CD4-positive, alpha-beta T cell treated with Interleukin-12 subunit alpha and Interleukin-12 subunit beta, for 1 hour (primary cell): ENCODE measurements around the gene GMEB2.

ENCODE experiments used
- DNase-seq: peaks from one replicate; pipeline ENCODE4 v3.0.0-alpha.2; 2020

GMEB2 gene

DNA sequence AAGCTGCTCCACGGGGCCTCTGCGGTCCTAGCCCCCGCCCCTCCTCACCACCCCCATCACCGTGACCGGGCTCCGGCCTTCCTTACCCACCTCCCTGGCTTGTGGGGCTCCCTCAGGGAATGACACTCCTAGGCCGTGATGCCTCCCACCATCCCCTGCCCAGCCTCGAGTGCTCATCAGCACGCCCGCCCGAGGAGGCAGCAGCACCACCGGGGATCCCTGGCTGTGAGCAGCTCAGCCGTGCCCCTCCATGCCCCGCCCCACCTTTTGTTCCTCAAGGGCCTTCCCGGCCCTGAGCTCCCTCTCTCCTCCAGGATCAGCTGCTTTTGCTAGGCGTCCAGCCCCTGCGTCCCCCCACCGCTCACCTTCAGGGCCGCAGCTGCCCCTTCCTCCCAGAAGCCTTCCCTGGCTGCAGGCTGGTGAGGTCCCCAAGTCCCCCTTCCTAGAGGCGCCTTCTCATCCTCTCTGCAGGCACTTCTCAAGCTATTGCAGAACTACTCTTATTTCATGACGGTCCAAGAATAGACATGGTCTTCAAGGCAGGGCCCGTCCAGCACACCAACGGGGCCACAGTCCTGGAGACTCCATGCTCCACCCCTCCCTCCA is 69.9 kb downstream of the GMEB2 start:
- no peak for DNase-seq

DNA sequence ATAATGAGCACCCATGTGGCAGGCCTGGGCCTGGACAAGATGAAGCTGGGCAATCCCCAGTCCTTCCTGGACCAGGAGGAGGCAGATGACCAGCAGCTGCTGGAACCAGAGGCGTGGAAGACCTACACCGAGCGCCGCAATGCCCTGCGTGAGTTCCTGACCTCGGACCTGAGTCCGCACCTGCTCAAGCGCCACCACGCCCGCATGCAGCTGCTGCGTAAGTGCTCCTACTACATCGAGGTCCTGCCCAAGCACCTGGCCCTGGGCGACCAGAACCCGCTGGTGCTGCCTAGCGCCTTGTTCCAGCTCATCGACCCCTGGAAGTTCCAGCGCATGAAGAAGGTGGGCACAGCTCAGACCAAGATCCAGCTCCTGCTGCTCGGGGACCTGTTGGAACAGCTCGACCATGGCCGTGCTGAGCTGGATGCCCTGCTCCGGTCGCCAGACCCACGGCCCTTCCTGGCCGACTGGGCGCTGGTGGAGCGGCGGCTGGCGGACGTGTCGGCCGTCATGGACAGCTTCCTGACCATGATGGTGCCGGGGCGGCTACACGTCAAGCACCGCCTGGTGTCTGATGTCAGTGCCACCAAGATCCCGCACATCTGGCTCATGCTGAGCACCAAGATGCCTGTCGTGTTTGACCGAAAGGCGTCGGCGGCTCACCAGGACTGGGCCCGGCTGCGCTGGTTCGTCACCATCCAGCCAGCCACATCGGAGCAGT is 71.1 kb downstream of the GMEB2 start:
- DNase-seq: no peak

DNA sequence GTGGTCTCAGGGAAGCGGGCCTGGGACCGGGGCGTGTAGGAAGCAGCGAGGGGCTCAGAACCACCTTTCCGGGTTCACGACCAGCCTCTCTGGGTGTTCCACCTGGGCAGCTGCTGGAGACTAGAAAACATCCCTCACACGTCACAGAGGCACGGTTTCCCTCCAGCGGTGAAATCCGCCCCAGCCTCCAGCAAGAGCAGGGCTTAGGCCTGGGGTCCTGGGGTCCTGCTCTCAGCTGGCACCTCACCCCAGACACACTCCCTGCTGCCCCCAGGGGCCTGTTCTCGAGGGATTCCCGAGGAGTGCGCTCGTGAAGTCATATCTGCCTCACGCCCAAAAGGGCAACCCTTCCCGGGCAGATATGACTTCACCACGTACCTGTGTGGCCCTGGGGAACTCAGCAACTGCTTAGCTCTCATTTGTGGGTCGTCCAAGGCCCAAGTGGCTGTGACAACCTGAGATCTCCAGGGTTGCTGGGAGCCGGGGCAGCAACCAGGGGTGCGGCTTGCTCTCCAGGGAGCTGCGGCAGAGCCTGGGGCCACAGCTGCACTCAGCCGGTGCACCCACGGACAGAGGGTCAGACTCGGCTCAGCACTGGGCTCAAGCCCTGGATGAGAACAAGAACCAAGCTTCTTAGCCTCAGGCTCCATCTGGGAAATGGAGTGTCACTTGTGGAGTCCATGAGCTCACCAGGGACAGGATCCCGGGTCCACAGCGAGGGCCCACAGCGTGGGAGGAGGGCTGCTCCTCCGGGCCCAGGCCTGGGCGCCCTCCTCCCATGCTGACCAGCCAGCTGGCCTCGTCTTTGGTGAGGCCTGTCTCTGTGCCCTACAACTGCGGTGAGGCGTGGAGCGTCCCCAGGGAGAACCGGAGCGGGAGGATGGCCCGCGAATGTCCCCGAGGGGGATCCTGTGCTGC is 72.3 kb downstream of the GMEB2 start:
- peak; percentile 19 for DNase-seq

DNA sequence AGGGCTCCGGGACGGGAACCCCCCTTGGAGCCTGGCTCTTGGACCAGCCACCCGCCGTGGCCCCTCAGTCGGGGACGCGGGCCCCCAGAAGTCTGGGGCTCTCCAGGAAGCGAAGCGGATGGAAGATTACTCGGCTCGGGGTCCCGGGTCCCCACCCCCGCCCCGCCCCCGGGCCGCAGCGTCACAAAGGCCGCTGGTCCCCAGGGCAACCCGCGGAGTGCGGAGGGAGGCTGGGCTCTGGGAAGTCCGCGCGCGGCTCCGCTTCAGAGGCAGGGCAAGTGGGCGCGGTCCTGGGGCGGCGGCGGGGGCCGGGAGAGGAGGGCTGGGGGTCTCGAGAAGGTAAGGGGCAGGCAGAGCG is 73.0 kb downstream of the GMEB2 start, which contains the start of gene FNDC11:
Gene FNDC11 (plus strand): TSS at position 227 of the 358 bp plus-strand sequence. CDS start 1,505 bp downstream, outside the sequence.
- peak; percentile 66 for DNase-seq

DNA sequence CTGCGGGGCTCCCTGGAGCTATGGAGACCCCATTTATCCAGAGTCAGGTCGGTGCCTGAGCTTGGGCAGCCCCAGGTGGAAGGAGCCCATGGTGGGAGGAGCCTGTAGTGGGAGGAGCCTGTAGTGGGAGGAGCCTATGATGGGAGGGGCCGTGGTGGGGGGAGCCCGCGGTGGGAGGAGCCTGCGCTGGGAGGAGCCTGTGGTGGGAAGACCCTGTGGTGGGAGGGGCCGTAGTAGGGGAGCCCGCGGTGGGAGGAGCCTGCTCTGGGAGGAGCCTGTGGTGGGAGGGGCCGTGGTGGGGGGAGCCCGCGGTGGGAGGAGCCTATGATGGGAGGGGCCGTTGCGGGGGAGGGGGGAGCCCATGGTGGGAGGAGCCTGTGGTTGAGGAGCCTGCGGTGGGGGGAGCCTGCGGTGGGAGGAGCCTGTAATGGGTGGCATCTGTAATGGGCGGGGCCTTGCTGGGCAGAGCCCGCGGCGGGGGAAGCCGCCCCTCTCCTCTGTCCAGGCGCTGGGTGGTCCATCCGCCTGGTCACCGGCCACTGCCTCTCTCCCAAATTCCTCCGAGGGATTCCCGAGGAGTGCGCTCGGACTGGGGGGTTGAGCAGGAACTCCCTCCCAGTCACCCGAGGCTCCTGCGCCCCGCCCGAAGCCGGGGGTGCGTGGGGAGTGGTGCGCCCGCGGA is 73.5 kb downstream of the GMEB2 start:
- DNase-seq: peak; percentile 92

DNA sequence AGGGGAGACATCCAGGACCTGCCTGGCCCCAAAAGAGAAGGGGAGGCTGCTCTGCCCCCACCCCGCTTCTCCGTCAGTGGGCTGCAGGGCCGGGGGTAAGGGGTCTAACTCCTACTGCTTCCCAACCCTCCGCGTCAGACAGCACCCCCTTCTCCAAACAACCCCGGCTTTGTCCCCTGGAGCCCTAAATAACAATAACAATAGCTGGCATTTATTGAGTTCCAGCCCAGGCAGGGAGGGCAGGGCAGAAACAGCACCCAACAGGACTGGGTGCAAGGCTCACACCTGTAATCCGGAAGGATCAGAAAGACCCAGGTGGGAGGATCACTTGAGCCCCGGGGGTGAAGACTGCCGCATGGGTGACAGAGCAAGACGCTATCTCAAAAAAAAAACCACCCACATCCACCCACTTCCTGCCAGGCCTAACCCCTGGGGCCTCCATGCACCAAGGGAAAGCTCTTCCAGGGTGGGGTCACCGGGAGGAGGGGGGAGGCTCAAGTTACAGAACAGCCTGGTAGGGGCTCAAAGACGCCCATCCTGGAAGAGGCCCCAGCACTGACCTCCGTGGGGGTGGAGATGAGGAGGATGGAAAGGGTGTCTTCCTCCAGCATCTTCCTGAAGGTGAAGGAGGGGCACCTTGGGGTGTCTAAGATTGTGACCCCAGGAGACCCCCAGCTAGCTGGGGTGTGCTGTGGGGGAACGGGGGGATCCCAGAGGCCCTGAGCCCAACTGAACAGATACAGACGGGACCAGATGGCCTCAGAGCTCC is 74.2 kb downstream of the GMEB2 start:
- peak; percentile 71 for DNase-seq

DNA sequence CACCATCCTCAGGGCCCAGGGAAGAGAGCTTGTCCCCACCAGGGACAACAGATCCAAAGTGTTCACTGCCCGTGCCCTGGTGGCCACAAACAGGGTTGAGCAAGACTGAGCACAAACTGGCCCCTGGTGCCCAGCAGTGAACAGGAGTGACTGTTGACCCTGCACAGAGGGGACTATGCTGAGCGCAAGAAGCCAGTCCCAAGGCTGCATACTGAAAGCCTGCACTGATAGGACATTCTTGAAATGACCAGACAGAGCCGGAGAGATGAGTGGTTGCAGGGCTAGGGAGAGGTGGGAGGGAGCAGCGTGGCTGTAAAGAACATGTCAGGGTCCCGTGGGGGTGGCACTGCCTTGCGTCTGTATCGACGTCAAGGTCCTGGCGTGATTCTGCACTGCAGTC is 75.8 kb downstream of the GMEB2 start:
- no peak for DNase-seq

DNA sequence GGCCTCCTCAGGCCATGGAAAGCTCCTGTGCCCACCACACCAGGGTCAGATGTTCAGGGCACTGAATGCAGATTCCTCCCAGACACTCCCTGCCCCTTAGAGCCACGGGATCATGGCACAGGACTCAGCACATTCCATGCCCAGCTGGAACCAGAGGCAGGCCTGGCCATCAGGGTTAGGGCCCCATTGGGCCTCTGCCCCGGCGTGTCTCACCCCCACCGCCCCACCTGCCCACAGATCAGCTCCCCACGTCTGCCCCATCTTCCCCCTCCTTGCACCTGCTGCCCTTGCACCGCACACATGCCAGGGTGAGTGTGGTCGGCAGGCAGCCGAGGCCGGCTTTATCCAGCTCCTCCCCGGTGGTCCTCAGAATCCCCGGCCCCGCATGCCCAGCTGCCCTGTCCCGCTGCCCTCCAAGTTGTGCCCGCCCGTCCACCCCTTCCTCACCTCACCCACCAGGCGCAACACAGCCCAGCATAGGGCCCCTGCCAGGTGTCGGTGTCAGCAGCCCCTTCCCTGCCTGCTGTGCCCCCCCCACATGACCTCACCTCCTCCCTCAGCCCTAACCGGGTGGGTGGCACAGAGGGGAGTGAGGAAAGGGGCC is 77.1 kb downstream of the GMEB2 start:
- DNase-seq: no peak

DNA sequence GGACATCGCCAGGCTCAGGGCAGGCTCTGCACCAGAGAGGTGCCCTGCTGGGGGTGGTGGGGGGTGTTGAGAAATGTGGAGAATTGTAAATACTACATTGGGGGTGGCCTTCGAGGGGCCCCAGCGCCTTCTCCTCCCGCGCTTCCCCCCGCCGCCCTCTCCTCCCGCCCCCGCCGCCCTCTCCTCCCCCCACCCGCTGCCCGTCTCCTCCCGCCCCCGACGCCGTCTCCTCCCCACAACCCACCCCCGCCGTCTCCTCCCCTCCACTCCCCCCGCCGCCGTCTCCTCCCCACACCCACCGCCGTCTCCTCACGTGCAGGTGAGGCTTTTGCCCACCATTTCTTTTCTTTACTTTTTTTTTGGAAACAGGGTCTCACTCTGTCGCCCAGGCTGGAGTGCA is 77.9 kb downstream of the GMEB2 start:
- DNase-seq: no peak

DNA sequence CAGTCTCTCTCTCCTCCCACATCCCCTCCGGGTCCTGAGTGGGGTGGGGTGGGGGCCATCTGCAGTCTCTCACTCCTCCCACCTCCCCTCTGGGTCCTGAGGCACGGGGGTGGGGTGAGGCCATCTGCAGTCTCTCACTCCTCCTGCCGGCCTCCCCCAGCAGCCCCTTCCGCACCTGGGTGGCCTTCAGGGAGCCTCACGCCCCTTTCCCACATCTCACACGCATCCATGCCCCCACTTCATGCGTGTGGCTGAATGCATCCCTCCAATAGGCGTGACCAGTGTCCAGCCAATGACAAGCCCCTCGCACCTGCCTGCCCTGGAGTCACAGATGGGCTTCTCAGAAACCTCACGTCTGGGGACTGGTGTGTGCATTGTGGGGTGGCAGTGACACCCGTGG is 78.4 kb downstream of the GMEB2 start:
- DNase-seq: no peak

DNA sequence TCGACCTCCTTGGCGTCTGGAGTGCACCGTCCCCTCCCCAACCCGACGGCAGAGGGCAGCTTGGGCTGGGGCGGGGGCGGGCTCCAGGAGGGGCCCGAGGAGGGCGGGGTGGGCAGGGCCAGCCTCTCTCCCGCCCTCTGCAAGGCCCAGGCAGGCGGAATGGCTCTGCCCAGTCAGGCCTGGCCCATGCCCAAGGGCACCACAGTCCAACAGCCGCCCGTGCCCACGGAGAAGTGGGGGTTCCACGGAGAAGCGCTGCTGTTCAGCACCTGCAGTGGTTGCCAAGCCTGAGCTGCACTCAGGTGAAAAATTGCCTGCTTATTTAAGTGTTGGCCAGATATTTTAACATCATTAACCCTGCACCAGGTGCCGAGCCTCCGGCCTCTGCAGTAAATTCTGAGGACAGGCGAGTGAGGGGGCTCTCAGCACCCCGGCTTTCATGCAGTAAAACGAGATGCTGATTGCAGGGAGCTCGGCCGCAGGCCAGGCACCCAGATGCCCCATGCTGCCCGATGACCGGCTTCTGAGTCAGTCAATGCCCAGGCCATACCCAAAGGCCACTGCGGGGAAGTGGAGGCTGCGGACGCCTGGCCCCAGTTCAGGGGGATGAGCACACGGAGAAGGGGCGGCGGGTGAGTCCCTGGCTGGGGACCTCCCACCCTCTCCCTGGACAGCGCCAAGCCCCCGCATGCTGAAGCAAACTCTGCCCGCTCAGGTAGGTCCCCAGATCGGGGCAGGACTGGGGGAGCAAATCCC is 79.0 kb downstream of the GMEB2 start, which contains the start of gene SRMS:
Gene SRMS (minus strand): TSS at position 25 of the 756 bp plus-strand sequence. CDS start 286 bp downstream, outside the sequence.
- no peak for DNase-seq

DNA sequence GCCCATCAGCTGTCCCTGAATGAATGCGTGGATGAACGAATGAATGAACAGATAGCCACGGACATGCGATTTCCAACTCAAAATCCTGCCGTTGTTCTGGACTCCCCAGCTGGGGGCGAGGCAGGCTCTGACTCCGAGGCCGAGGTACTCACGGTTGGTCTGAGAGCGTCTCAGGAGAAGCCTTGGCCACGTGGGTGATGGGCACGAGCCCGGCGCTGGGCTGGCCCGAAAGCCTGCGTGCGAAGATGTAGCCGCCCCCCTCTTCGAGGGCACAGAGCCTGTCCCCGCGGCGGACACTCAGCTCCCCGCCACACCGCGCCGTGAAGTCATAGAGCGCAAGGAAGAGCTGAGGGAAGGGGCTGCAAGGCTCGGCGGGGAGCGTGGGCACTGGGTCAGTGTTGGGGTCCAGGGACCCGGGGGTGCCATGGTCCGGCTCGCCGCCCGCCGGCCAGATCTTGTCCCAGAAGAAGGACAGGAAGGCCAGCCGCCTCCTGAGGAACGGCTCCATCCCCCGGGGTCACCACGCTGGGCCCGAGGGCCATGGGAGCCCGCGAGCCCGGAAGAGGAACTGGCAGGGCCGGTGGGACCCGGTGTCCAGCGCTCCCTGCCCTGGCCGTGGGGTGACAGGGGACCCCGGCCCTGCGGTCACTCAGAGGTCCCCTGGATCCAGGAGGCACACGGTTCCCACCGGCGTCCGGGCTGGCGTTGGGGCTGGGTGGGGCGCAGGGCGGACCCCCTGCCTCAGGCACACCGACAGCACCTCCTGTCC is 79.8 kb downstream of the GMEB2 start:
- no peak for DNase-seq

DNA sequence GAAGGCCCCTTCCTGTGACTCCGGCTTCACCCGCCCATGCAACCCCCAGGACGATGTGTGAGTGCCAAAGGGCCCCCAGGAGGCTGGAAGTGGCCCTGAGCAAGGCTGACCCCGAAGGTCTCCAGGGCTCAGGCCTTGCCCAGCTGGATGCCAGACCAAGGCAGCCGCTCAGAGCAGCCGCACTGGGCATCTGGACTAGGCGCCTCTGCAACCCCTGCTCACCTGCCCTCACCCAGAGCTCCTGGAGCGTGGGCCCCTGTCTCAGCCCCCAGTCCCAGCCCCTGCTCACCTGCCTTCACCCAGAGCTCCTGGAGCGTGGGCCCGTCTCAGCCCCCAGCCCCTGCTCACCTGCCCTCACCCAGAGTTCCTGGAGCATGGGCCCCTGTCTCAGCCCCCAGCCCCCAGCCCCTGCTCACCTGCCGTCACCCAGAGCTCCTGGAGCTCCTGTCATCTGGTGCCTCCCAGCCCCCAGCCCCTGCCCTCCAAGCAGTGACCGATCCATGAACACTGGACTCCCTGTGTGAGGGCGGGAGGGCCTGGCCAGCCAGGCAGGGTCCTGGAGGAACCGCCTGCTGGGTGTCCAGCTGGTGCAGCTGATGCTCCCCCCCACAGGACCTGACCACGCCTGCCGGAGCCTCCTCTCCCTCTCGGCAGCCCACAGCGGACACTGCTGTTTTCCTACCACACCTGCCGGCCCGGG is 80.5 kb downstream of the GMEB2 start:
- DNase-seq: no peak

DNA sequence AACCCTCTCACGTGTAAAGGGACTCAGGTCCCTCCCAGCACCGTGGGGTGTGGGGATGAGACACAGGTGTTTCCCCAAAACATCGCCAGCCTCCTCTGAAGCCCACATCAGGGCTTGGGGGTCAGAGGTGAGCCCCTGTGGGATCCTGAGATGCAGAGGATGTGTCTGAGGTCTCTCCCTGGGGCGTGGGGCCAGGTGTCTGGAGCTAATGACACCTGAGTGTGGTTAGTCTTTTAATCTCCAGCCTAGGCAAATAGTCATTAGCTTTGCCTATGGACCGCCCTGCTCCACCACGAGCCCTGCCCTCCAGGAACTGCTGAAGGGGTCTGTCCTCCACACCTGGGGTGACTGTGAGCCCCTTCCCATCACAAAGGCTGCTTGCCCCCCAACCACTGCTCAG is 81.1 kb downstream of the GMEB2 start:
- DNase-seq: no peak

DNA sequence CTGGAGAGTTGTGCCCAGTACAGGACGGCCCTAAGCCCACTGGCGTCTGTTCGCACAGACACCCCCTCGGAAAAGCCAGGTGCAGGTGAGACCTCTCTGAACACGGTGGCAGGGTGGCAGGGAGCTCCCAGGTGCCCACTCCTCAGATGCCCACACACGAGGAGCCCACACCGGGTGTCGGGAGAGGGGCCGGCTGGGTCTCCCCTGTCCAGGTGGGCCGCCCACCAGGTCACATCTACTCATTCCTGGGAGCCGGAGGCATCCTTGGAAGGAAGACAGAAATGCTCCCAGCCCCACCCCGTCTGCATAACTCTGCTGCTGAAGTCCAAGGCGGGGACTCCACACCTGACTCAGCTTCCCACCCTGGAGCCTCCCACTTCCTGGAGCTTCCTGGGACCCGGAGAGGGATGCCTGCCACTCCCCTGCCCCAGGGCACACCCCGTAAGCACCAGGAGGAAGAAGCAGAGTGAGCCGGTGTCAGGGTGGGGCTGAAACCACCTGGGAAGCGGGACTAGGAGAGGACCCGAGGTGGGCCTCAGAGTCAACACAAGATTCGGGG is 81.9 kb downstream of the GMEB2 start:
- DNase-seq: no peak

DNA sequence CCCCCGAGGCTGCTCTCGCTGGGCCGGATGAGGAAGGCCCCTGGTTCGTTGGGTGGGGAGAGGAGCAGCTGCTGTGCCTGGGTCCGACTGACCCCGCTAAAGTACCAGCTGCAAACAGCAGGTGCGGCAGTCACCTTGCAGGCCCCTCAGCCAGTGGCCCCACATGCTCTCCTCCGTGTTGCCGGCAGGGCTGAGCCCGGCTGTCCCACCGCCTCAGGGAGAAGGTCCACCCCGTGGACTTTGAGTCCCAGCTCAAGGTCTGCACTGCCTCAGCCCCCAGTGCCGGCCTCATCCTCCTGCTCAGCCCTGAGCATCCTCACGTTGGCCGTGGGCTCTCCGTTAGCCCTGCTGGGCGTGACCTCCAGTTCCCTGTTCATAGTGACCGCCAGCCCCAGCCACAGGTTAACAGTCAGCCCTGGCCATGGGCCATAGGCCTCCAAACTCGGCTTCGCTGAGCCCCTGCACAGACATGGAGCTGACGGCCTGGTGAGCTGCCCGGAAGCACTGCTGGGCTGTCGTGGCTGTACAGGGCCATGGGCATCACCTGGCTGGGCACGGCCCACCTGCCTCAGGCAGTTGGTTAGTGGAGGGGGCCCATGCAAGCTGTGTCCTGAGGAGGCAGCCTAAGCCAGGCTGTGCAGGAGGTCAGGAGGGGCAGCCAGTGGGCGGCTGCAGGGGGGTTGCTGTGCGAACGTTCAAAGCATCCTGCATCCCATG is 82.5 kb downstream of the GMEB2 start:
- no peak for DNase-seq

DNA sequence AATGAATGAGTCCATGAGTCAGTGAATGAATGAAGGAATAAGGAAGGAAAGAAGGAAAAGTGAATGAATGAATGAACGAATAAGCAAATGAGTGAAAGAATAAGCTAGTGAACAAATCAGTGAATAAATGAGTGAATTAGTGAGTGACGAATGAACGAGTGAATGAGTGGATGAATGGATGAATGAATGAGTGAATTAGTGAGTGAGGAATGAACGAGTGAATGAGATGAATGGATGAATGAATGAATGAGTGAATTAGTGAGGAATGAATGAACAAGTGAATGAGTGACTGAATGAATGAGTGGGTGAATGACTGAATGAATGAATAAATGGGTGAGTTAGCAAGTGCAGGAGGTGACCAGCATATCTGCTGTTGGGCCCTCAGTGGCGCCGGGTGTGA is 83.2 kb downstream of the GMEB2 start:
- DNase-seq: no peak

DNA sequence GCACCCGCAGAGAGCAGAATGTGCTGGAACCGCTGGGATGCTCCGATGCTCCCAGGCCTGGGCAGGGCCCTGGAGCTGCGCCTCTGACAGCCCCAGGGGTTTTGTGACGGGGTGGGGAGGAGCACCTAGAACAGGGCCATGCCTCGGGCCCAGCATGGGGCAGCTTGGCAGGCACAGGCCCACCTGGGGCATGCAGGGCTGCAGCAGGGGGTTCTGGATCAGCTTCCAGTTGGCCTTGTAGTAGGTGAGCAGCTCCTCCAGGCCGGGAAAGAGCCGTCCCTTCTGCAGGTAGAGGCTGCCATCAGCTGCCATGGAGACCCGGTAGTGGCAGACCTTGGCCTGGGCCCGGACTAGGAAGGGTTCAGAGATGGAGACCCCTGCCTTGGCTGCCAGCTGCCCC is 83.8 kb downstream of the GMEB2 start:
- no peak for DNase-seq

DNA sequence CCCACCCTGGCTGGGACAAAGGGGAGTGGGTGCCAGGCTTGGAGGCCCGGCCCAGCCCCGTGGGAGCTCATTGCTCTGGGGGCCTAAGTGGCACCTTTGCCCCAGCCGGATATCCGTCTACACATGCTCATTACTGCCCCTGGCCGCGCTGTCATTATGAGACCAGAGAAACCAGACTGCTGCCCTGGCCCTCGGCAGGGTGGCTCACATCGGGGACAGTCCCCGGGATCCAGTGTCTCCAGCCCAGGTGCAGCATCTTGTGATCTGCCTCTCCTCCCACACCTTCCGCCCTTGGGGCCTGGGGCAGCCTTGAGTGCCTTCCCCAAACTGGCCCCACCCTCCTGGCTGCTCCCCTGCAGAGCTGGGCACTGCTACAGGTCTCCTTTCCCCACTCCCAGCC is 84.2 kb downstream of the GMEB2 start:
- no peak for DNase-seq
